ENCODE measurements around the gene RBM33.

Gene RBM33

DNA sequence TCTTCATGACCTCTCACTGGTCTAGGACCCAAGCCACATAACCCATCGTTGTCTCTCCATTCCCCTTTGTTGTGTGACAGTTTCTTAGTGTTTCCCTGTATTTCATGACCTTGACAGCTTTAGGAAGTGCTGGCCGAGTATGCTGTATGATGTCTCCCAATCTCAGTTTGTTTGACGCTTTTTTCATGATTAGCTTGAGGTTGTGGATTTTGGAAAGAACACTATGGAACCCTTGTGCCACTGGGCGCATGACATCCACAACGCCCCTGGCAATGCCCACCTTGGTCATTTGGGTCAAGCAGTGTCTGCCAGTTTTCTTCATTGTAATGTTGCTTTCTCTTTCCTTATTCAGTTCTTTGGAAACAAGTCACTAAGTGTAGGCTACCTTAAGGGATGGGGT lies 52.3 kb downstream of the RBM33 start:
- DNase-seq: no peak

DNA sequence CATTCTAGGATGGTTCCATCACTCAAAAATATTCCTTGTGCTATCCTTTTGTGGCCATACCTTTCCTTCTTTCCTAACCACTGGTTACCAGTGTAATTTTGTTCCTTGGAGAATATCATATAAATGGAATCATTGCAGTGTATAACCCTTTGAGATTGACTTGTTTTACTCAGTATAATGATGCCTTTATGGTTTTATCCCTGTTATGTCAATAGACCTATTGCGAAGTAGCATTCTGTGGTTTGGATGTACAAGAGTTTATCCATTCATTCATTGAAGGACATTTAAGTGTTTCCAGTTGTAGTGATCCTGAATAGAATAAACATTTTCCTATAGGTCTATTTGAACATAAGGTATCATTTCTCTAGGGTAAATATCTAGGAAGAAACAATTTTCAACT lies 54.2 kb downstream of the RBM33 start:
- DNase-seq: no peak

DNA sequence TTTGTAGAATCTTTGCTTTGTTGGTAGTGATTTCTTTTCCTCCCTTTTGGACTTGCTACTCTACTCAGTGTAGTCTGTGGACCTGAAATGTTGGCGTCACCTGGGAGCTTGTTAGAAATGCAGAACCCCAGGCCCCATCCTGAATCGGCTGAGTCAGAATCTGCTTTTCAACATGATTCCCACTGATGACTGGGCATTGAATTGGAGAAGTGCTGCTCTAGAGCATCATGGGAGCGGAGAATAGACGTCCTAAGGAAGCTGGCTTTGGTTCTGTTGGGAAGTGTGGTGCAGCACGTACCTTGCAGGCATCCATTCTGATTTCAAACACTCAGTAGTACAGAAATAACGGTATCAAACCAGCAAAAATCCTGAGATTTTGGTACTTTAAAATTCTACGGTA lies 54.7 kb downstream of the RBM33 start:
- DNase-seq: no peak

DNA sequence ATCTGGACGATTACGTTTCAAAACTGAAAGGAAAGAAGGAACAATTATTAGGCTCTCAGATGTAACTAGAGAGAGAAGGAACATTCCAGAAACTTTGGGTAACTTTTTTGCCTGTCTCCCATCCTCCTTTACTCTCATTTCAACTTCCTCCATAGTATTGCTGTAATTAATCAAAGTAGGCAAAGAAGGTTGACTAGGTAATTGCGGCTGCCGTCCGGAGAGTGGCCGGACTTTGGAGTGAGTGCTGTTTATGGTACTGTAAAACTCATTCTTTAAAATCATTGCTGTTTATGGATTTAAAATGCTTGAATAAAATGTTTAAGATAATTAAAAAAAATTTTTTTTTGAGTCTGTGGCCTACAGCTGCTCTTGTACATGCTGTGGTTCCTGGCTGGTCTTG lies 56.4 kb downstream of the RBM33 start:
- DNase-seq: no peak

DNA sequence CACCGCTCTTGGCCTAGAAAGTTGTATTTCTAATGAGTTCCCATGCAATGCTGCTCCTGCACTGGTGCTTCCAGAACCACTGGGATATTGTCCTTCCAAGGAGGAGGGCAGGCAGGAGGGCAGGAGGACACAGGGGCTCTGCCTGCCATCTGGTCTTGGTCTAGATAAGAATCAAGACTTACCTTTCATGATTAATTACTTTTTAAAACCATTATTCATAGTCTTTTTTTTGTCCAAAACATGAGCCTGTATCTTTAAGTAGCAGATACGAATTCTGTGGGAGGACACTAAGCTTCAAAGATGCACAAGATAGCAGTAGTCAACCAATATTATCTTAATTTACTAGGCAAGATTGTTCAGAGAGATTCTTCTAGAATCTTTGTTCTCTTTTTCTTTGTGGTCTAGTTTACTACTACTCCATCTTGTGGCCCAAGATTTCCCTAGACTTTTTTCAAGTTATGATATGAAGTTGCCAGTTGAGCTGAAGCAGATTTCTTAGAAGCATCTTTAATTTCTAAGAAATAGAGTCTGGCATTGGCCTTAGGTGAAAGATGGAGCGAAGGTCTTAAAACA lies 57.6 kb downstream of the RBM33 start:
- no peak for DNase-seq

DNA sequence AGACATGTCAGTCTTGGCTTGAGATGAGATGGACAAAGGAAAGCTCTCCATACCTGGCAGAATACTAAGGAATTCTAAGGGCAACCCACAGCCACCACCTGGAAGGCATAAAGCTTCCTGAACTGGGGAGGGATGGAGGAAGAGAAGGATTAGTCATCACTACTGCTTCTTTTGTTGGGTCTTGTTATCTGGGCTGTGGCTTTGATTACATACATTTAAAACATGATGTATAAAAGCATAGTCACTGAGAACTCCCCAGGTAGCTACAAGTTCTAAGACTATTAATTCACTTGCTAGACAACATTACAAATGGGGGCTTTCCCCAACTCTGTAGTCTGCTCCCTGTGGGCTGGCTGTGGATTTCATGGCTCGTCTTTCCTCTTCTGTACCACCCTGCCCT lies 58.2 kb downstream of the RBM33 start:
- DNase-seq: no peak

DNA sequence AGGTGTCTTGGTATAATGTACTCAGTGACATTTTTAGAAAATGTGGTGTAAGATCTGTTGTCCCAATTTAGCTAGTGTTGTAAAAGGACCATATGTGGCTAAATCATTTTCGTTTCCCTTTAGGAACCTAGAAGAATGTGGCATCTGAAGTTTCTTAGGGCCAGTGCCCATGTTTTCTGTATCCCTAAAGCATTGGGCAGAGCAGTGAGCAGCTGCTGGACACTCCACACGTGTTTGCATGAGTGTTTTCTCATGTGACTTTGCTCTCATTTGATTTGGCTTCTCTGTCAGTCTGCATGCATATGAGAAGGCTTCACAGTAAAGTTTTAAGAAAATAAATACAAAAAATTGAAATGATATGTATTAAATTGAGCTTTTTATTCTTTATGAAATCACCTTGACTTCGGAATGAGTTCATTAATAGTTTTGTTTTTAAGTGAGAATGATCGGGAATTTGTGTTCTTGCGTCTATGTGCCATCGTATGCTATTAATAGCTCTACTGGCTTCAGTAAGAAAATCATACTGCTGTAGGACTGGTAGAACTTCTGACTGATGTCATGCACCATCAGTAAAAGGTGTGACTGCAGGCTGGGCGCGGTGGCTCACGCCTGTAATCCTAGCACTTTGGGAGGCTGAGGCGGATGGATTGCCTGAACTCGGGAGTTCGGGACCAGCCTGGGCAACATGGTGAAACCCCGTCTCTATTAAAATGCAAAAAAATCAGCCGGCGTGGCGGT lies 61.3 kb downstream of the RBM33 start:
- DNase-seq: no peak

DNA sequence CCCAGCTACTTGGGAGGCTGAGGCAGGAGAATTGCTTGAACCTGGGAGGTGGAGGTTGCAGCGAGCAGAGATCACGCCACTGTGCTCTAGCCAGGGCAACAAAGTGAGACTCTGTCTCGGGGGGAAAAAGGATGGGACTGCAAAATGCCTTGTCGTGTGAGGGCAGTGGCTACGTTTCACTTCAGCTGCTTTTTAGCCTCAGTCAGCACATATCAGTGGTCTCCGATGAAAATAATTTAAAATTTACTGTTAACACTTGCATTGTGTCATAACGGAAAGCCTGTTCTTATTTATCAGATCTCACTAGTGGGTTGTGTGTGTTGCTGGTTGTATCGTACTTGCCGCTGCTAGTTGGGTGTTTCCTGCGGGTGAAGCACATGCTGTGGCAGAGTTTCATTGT lies 61.9 kb downstream of the RBM33 start:
- DNase-seq: no peak

DNA sequence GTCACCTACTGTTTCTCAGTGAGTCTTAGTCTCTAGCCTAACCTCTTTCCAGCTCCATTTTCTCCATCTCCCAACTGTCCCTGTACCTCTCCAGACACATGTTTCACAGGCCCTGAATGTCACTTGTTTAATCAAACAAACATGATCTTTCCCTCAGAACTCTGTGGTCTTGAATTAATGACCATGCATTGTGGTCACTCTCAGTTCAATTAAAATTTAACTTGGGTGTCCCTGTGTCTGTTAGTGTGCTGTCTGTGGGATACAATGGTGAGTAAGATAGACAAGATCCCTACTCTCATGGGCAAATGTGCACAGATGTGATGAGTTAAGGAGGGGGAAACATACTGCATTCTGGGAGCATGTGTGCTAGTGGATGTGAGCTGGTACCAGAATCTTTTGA lies 65.0 kb downstream of the RBM33 start:
- no peak for DNase-seq

DNA sequence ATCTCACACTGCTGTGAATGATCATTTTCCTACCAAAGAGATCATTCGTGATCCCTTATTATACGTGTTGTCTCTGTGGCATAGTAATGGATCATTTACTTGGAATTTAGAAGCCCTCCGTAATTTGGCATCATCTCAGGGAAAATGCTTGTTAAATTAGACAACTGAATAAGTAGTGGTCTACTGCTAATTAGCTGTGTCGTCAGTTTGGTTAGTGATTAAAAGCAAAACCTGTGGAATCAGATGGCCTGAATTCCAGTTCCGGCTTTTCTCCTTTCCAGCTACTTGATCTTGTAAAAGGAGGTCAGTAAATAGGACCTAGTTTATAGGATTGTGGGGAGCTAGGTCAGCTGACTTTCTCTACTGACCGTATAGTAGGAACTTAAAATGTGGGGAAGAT lies 65.6 kb downstream of the RBM33 start:
- DNase-seq: no peak

DNA sequence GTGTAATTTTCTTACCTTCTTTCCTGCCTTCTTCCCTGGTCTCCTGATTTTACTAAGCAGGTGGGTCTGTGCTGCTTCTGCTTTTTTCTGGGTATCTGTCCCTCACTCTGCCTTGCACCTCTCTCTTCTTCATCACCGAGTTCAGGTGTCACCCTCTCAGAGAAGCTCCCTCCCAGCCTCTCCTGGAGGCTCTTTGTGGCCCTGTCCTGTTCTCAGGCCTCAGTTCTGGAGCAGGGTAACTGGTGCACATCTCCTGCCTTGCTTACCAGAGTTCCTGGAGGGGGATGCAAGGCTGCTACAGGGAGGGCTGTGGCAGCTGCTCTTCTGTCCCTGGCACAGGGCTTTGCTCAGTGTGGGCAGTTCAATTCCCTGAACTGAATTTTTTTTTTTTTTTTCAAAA lies 66.1 kb downstream of the RBM33 start:
- no peak for DNase-seq

DNA sequence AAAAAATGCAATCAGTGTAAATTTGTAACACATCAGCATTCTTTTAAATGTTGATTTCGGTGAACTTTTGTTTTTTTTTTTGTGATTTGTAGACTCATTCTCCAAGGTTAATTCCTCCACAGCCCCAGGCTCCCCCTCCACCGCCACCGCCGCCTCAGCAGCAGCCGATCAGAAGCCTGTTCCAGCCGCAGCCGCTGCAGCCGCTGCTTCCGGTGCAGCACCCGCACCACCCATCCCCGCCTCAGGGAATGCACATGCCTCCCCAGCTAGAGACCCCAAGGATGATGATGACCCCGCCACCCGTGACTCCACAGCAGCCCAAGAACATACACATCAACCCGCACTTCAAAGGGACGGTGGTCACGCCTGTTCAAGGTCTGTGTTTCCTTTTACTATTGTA lies 66.6 kb downstream of the RBM33 start:
- no peak for DNase-seq

DNA sequence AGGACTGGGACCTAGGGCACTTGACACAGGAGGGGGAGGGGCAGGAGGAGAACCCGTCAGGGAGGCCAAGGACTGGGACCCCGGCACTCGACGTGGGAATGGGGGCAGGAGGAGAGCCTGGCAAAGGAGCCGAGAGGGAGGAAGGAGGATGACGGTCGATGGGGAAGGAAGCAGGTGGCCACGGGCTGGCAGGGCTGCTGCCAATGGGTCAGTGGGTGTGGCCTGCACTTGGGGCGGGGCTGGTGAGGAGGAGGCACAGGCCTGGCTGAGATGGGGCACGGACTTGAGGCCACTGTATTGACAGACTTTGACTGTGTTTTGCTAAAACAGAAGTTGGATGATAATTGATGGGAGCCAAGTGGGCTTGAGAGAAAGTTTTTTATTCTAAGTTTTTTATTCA lies 68.9 kb downstream of the RBM33 start:
- DNase-seq: no peak

DNA sequence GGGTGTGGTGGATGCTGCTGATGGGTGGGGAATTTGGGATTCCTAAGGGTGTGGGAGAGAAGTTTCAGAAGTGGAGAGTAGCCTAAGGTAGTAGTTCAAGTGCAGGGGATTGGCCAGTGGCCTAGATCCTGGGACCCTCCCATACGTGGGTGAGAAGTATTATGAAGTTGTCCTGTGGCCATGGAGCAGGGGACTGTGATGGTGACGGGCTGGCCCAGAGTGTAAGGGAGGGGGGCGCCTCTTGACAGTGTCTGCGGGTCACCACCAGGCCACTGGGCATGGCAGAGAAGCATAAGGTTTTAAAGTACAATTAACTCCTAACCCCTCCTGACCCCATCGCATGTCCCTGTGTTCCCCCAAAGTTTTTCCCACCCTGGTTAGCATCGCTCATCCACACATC lies 70.2 kb downstream of the RBM33 start:
- DNase-seq: no peak

DNA sequence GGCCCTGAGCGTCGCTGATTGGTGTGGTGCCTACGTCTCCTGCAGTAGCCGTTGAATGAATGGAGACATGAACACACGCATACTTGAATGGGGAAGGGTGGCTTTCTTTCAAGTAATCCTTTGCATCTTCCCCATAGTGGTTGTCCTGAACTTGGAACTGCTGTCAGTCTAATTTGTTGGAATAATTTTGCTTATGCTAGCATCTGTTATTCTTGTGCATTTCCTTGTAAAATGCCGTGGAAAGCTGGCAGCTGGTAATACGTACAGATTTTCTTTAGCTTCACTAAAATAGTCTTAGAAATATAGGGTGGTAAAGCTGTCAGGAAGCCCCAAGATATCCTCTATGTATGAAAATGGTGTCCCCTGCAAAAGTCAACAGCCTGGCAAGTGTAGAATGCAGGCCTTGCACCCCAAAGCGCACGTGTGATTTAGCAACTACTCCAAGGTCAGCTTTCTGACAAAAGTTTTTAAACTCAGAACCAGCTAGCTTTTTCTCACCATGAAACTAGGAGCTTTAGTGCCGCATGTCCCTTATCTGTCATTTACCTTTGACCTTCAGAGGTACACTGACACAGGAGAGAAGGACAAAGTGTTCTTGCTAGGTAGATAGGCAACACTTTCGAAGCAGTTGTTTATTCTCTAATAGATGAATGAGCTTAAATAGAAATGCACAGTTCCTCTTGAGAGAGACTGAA lies 70.8 kb downstream of the RBM33 start:
- DNase-seq: no peak

DNA sequence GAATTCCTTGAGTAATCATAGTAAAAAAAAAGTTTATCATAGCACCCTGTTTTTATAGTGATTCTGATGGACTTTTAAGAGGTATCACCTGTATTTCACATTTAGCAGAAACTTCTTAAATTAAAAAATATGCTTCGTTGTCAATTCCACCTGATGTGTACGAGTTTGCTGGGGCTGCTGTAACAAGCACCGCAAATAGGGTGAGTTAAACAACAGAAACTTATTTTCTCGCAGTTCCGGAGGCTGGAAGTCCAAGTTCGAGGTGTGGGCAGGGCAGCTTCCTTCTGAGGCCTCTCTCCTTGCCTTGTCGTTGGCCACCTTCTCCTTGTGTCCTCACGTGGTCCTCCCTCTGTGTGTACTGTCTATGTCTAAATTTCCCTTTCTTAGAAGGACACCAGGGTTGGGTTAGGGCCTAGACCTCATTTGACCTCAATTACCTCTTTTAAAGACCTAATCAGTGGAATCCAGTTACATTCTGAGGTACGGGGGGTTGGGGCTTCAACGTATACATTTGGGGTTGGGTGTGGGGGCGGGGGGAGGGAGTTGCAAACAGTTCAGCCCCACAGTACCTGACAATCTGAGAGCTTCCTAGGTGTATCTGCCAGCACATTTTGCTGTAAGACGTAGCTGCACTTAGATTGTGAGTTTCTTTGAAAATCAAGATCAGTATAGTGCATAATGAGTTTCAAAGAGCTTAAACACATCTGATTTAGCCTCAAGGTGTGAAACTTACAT lies 72.7 kb downstream of the RBM33 start:
- no peak for DNase-seq

DNA sequence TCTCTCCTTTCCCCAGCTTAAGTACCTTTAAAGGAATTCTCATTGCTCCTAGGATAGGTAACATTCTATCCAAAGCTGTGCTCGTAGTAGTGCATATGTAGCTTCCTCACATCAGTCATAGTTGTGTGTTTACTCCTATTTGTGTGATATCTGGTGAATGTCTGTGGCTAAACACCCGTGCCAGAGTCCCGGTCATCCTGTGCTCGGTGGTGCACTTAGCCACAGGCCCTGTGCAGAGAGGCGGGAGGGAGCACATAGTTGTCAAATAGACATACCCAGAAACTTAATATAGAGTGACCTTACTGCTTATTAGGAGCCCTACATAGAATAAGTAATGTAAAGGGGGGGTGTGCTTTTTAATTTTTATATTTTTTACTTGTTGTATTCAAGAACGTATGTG lies 76.6 kb downstream of the RBM33 start:
- no peak for DNase-seq

DNA sequence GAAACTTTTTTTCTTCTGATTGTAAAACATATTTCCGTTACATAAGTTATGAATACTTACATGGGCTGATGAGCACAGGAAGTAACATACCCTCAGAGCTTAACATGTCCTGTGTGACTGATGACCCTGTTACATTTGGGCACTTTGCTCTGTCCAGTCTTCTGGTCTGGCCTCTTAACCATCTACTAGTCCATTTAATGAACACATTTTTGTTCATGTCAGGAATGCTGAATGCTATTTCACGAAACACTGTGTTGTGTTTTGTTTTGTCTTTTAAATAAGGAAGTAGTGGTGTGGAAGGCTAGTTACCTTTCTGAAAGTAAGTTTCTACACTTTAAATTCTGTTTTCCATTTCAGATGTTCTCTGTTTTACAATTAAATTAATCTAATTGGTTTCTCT lies 77.7 kb downstream of the RBM33 start:
- no peak for DNase-seq

DNA sequence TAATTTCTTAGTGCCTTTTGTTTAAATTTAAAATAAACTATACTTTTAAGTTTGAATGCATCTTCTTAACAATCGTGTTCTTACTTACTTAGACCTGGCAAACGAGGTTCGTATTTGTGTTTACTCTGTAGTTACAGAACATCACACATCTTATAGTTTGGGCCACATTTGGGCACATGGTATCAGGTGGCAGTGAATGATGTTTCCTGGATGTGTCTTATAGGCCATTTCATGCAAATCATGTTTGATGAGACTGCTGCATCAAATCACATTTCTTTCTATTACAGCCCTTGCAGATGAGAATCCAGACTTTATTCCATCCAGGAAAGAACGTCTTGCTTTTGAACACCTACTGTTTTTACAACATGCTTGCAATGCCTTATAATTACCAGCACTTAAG lies 78.5 kb downstream of the RBM33 start:
- DNase-seq: no peak

DNA sequence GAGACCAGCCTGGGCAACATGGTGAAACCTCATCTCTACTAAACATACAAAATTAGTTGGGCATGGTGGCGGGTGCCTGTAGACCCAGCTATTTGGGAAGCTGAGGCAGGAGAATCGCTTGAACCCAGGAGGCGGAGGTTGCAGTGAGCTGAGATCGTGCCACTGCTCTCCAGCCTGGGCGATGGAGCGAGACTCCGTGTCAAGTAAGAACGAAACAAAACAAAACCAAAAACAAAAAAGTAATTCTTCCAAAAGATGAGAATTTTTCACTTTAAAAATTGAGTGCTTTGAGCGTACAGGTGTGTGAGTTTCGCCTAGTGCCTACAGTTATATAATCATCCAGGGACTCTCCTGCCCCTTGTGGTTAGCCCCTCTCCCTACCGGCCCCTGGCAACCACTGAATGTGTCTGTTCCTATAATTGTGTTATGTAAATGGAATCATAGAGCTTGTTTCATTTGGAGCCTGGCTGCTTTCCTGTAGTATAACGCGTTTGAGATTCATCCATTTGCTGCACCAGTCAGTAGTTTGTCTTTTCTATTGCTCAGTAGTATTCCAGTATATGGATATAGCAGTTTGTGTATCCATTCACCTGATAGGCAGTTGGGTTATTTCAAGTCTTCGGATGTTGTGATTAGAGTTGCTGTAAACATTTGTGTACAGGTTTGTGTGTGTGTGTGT lies 80.0 kb downstream of the RBM33 start:
- no peak for DNase-seq

DNA sequence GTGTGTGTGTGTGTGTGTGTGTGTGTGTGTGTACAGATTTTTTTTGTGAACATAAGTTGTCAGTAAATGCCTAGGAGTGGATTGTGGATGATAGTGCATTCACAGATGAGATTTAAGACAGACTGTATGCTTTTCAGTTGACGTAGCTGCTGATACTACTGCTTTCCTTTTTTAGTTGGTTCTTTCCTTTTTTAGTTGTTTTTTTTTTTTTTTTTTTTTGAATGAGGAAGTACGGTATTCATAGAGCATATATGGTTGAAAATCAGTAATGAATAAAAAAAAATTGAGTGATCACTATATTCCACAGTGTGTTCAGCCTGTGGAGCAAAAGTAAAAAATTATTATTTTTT lies 80.5 kb downstream of the RBM33 start:
- no peak for DNase-seq

DNA sequence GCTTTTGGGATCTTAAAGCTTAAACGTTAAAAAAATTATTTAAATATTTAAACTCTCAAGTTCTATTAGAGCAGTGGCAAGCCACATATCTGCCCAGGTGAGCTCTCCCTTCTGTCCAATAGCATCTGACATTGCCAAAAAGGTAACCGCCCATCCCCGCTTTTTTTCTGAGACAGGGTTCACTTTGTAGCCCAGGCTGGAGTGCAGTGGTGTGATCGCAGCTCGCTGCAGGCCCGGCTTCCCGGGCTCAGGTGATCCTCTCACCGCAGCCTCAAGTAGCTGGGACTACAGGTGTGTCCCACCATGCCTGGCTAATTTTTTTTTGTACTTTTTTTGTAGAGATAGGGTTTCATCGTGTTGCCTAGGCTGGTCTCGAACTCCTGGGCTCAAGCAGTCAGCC lies 83.2 kb downstream of the RBM33 start:
- DNase-seq: no peak

DNA sequence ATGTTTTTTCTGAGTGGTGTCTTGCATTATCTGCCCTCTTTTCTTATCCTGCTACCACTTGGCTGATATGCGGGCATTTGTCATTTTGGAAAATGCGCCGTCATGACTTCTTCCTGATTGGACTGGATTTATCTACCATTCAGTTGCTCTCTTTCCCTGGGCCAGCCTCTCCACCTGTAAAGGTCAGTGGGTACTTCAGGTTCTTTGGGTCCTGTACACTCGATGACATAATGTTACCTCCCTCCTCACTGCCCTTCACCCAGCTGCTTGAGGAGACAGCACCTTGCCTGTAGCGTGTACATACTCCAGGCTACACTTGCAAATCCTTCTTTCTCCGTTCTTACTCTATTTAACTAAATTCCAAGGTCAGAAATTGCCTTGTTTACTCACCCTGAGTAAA lies 83.7 kb downstream of the RBM33 start:
- no peak for DNase-seq

DNA sequence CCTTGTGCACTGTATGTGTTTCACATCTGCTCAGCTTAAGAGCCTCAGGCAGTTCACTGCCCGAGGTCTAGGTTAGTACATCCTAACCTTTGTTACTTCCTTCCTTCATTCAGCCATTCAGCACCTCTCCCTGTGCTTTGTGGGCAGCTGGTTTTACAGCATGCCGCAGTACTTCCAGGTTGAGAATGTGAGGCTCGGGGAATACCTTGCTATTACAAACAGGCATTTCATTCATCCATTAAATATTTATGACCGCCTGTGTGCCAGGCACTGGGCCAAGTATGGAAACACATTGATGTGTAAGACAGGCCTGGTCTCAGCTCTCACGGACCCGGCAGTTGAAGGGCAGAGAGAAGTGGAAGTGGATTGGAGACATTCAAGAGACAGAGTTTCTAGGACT lies 85.4 kb downstream of the RBM33 start:
- no peak for DNase-seq

All from KG1 (cell line).